Ovary (tissue), 3 donors: ENCODE measurements around the gene PTER.

Experiments
- CTCF ChIP-seq, 3 donors: fragments of 450-650 bp in 2 of 3; fragments of 200-600 bp in 1 of 3; IDR thresholded peaks; one replicate each; pipeline versions ENCODE4 v1.5.1 to v1.8.0; 2016 to 2022; ENCODE audit warnings: antibody characterized with exemption in 3 of 3, mild to moderate bottlenecking in 1 of 3
- EP300 ChIP-seq: sonication (generic); formaldehyde crosslinking; IDR thresholded peaks from one replicate; pipeline ENCODE4 v1.6.1; 2017; ENCODE audit warnings: antibody characterized with exemption
- POLR2A ChIP-seq: fragments of 450-650 bp; IDR thresholded peaks from one replicate; pipeline ENCODE4 v1.6.1; 2017; ENCODE audit warnings: antibody characterized with exemption, mild to moderate bottlenecking, moderate library complexity
- donor health status: DM: no; HTN: no; CAD: no.

- TF ChIP-seq POLR2A (no peak), CTCF (IDR thresholded peaks at IDR 0.05) (no peak), EP300 (no peak)
These were observed 68.4 kb downstream of the PTER start for GRCh38 chr10:16505161-16505560.
